Activated naive CD8-positive, alpha-beta T cell treated with anti-CD3 and anti-CD28 coated beads for 36 hours (primary cell): ENCODE results near the gene TMEM139. TPM values are rescaled to one million over a fixed set of nuclear protein-coding genes. Genes with fewer than 3 reads are reported as not detected.

ENCODE experiments used
- DNase-seq: peaks from one replicate; pipeline ENCODE4 v3.0.0; 2021
- H3K27ac Mint-ChIP-seq: one replicate; pipeline ENCODE4 v1.8.0; 2022; ENCODE audit warnings: mild to moderate bottlenecking, moderate library complexity, mixed read lengths
- H3K27me3 Mint-ChIP-seq: one replicate; pipeline ENCODE4 v1.8.0; 2022; ENCODE audit warnings: mild to moderate bottlenecking, mixed read lengths
- H3K36me3 Mint-ChIP-seq: one replicate; pipeline ENCODE4 v1.8.0; 2021; ENCODE audit warnings: mild to moderate bottlenecking, mixed read lengths
- H3K4me1 Mint-ChIP-seq: one replicate; pipeline ENCODE4 v1.8.0; 2021; ENCODE audit warnings: mixed read lengths
- H3K4me3 Mint-ChIP-seq: one replicate; pipeline ENCODE4 v1.8.0; 2022; ENCODE audit warnings: mild to moderate bottlenecking, moderate library complexity, mixed read lengths
- H3K9me3 Mint-ChIP-seq: one replicate; pipeline ENCODE4 v1.8.0; 2022; ENCODE audit warnings: mixed read lengths
- total RNA-seq, 2 experiments: library from RNA; stranded (reverse); gene quantifications; one replicate each; pipeline ENCODE4 v1.2.3, GENCODE V29; 2021

TMEM139 gene
- total RNA-seq, 2 experiments from 2014 or later, result 2.3 to 2.7 TPM

DNA sequence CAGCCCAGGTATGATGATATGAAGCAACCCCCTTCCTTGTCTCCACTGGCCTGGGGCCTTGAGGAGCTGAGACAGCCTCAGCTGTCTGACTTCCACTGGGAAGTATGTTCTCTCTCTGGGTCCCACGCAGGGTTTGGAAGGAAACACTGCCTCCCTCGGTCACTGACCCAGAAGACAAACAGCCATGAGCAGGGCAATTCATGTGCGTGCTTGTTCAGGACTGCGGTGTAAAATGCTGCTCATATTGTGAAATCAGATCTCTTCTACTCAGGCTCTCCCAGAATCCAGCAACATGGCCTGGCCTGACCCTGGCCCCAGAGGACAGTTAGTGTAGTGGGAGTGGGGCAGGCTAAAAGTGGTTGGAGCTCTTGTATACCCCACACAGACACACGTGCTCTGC lies 33.9 kb downstream of the TMEM139 start:
- H3K36me3 Mint-ChIP-seq, result no peaks in the 10 kb centered on the region

DNA sequence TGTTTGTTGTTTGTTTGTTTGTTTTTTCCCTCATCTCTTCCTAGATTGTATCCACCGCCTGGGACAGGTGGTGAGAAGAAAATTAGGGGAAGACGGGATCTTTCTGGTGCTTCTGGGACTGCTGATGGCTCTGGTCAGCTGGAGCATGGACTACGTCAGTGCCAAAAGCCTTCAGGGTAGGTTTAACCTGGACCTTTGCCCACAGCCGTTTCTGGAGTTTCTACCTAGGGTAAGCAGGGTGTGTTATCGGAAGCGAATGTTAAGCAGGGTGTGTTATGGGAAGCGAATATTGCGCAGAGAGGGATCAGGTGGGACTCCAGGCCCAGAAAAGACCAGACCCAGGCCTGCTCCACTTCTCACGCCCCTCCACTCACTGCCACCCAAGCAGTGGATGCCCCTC lies 35.9 kb downstream of the TMEM139 start:
- H3K9me3 Mint-ChIP-seq, result no peaks in the 10 kb centered on the region
- no peaks in the 10 kb centered on the region for H3K36me3 Mint-ChIP-seq
- no peak overlapping the region for H3K4me3 Mint-ChIP-seq
- no peak for DNase-seq
- peaks cover 4% of the 10 kb centered on the region for H3K4me1 Mint-ChIP-seq
- no peaks in the 10 kb centered on the region for H3K27me3 Mint-ChIP-seq
- no peak overlapping the region for H3K27ac Mint-ChIP-seq

More for the DNA sequence above, 33.9 kb downstream of the TMEM139 start:
- no peak overlapping the region for H3K27ac Mint-ChIP-seq
- H3K27me3 Mint-ChIP-seq, result no peaks in the 10 kb centered on the region
- H3K9me3 Mint-ChIP-seq, result no peaks in the 10 kb centered on the region
- DNase-seq, result no peak
- no peak overlapping the region for H3K4me3 Mint-ChIP-seq
- H3K4me1 Mint-ChIP-seq, result peaks cover 3% of the 10 kb centered on the region

DNA sequence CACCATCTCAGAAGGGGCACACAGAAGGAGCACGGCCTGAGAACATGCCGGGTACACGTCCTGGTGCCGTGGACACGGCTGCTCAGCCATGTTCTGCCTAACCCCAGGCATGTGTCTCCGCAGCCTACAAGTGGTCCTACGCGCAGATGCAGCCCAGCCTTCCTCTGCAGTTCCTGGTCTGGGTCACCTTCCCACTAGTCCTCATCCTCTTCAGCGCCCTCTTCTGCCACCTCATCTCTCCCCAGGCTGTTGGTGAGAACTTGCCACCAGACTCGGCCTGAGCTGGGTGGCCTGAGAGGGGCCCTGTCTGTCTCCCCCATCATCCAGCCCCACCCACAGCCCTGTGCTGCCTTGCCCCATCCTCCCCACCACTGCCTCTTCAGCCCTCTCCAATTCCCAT lies 36.5 kb downstream of the TMEM139 start:
- no peaks in the 10 kb centered on the region for H3K36me3 Mint-ChIP-seq

DNA sequence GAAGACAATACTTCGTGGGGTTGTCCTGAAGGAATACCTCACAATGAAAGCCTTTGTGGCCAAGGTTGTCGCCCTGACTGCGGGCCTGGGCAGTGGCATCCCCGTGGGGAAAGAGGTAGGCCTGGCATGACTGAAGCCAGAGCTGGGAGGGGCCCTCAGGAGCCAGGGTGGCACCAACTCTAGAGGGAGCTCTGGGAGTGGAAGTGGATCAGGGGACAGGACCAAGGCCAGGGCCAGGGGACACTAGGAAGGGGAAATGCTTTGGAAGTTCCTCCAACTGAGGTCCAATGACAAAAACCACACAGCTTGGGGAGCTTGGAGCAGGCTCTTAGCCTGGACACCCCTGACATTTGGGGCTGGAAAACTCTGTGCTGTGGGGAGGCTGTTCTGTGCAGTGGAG lies 37.0 kb downstream of the TMEM139 start:
- Mint-ChIP-seq H3K4me1 (peaks cover 4% of the 10 kb centered on the region), H3K36me3 (no peaks in the 10 kb centered on the region), H3K27ac (no peak overlapping the region), H3K9me3 (no peaks in the 10 kb centered on the region), H3K27me3 (no peaks in the 10 kb centered on the region), H3K4me3 (no peak overlapping the region)
- no peak for DNase-seq

More for the DNA sequence above, 36.5 kb downstream of the TMEM139 start:
- no peak overlapping the region for H3K4me3 Mint-ChIP-seq
- no peak overlapping the region for H3K27ac Mint-ChIP-seq
- peaks cover 4% of the 10 kb centered on the region for H3K4me1 Mint-ChIP-seq
- no peaks in the 10 kb centered on the region for H3K9me3 Mint-ChIP-seq
- H3K27me3 Mint-ChIP-seq, result no peaks in the 10 kb centered on the region
- no peak for DNase-seq

DNA sequence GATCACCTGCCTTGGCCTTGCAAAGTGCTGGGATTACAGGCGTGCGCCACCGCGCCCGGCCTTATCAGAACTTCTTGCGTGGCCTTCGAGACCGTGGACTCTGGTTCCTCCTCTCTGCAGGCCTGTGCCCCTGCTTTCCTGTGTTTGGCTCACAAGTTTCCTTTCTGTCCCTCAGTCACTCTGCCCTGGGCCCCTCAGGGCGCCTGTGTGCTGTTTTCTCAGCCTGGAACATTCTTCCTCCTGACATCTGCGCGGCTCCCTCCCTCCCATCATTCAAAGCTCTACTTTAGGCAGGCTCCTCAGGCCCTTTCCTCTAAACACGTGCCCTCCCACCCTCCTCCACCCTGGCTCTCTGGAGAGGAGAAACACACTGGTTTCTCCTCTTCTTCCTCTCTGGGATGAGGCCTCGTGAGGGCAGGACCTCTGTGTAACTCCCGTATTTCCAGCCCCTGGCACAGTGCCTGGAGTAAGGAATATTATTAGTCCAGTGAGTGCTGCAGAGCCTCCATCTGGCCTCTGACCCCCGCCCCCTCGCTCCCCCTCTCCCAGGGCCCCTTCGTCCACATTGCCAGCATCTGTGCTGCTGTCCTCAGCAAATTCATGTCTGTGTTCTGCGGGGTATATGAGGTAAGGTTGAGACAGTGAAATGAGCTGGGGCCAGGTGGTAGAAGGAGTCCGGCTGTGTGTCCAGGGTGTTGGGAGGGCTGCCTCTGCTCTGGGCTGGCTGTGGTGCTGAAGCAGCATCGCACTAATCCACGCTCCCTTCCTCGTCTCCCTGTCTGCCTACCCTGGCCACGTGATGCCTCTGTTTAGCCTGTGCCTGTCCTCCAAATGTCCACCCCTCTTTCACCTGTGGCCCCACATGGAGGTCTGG lies 38.2 kb downstream of the TMEM139 start:
- H3K27ac Mint-ChIP-seq, result no peak overlapping the region
- no peak overlapping the region for H3K4me3 Mint-ChIP-seq
- no peak for DNase-seq
- H3K36me3 Mint-ChIP-seq, result no peaks in the 10 kb centered on the region
- no peaks in the 10 kb centered on the region for H3K9me3 Mint-ChIP-seq
- H3K4me1 Mint-ChIP-seq, result peaks cover 4% of the 10 kb centered on the region
- H3K27me3 Mint-ChIP-seq, result no peaks in the 10 kb centered on the region

DNA sequence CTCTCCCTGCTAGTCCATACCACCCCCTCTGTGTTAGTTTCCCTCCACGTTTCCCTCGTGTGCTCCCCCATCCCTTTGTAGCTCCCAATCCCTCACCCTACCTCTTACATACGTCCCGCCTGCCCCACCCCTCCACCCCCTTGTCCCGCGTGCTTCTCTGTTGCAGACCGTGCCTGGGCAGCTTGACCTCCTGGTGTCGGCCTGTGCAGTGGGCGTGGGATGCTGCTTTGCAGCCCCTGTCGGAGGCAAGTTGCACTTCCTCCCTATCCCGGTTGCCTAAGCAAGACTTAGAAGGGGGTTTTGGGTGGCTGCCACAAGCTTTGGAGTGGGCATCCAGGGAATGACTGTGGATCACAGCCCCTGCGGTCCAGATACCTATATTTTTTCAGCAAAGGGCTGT lies 38.9 kb downstream of the TMEM139 start:
- H3K27ac Mint-ChIP-seq, result no peak overlapping the region
- DNase-seq, result no peak
- H3K27me3 Mint-ChIP-seq, result no peaks in the 10 kb centered on the region
- H3K4me3 Mint-ChIP-seq, result no peak overlapping the region
- H3K36me3 Mint-ChIP-seq, result no peaks in the 10 kb centered on the region
- H3K9me3 Mint-ChIP-seq, result no peaks in the 10 kb centered on the region
- peaks cover 4% of the 10 kb centered on the region for H3K4me1 Mint-ChIP-seq

DNA sequence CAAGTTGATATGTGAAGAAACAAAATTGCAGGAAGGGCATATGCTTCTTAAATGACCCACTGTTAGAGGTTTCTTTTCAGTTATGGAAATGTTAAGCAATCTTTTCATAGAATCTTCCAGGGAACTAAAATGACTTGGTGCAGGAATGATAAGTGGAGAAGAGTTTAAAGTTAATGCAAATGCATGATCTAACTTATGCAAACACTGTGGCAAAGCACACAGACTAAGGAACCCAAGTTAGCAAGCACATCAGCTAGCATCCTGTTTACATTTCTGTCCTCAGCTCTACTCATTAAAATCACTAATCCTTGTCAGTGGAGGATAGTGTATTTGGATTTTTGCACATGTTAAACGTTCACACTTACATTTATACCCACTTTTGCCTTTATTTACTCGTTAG lies 40.5 kb downstream of the TMEM139 start:
- DNase-seq, result no peak
- no peaks in the 10 kb centered on the region for H3K36me3 Mint-ChIP-seq
- peaks cover 4% of the 10 kb centered on the region for H3K4me1 Mint-ChIP-seq
- H3K9me3 Mint-ChIP-seq, result no peaks in the 10 kb centered on the region
- no peaks in the 10 kb centered on the region for H3K27me3 Mint-ChIP-seq
- H3K27ac Mint-ChIP-seq, result no peak overlapping the region
- H3K4me3 Mint-ChIP-seq, result no peak overlapping the region

DNA sequence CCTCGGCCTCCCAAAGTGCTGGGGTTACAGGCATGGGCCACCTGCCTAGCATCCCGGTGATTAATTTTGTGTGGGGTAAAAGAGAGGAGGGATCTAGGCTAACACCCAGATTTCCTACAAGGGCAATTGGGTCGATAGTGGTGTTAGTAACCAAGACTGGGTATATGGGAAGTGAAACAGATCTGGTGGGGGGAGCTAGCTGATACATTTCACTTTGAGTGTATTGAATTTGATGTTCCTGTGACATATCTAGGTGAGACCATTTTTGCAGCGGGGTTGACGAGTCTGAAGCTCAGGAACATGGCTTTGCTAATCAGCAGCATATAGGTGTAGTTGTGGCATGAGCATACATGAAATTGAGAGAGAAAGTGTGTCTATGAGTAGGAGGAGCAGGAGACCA lies 43.1 kb downstream of the TMEM139 start:
- Mint-ChIP-seq H3K9me3 (no peaks in the 10 kb centered on the region), H3K27me3 (no peaks in the 10 kb centered on the region), H3K36me3 (no peaks in the 10 kb centered on the region), H3K27ac (no peak overlapping the region), H3K4me3 (no peak overlapping the region), H3K4me1 (peaks cover 4% of the 10 kb centered on the region)
- no peak for DNase-seq

DNA sequence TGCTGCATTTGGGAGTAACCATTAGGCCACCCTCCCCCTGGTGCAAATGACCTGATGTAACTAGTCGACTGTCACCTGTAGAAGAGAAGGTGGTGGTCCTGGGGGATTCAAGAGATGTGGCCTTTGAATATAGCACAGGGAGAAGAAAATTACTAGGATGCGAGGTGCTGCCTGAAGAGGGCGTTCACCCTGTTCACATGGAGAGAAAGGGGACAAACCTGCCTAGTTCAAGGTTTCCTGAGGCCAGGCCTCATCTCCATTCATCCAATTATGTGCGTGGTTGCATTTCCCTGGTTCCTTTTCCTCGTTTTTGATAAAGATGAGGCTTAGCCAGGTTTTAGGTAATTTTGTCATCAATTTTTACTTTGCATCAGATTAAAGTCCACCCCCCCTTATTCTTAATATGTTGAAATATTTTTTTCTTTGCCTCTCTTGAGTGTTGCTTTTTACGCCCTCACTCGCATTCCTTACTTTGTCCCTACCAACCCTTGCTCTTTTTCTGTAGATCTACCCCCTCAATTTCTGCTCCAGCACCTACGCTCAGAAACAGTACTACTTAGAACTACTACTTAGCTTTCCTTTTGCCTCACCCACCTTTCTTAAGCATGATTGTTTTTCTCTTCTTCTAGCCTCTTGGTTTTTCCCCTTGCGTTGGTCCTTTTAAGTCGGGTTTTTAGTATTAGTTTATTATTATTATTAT lies 44.9 kb downstream of the TMEM139 start:
- H3K9me3 Mint-ChIP-seq, result no peaks in the 10 kb centered on the region

DNA sequence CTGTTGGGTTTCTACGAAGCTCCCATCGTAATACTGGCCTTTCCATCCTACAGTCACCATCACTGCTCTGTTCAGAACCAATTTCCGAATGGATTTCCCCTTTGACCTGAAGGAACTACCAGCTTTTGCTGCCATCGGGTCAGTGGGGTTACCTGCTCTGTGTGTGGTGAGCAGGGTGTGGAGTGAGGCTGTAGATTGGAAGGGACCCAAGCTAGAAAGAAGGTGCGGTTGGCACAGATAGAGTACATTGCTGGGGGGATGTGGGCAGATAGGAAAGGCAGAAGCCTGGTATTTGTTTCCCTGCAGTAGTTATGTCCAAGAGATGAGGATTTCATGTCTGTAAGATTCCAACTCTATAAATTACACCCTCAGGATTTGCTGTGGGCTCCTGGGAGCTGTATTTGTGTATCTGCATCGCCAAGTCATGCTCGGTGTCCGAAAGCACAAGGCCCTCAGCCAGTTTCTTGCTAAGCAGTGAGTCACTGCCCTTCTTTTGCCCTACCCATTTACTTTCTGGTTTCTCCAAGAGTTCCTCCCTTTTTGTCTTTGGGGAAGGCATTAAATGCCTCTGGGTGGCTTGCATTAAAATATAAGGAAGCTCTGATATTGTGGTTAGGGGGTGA lies 46.5 kb downstream of the TMEM139 start:
- Mint-ChIP-seq H3K4me1 (no peaks in the 10 kb centered on the region), H3K27ac (no peak overlapping the region), H3K27me3 (peaks cover 4% of the 10 kb centered on the region), H3K36me3 (no peaks in the 10 kb centered on the region), H3K4me3 (no peak overlapping the region), H3K9me3 (no peaks in the 10 kb centered on the region)
- no peak for DNase-seq

More for the DNA sequence above, 44.9 kb downstream of the TMEM139 start:
- H3K4me3 Mint-ChIP-seq, result no peak overlapping the region
- DNase-seq, result no peak
- H3K4me1 Mint-ChIP-seq, result peaks cover 4% of the 10 kb centered on the region
- H3K27me3 Mint-ChIP-seq, result no peaks in the 10 kb centered on the region
- H3K36me3 Mint-ChIP-seq, result no peaks in the 10 kb centered on the region
- no peak overlapping the region for H3K27ac Mint-ChIP-seq

DNA sequence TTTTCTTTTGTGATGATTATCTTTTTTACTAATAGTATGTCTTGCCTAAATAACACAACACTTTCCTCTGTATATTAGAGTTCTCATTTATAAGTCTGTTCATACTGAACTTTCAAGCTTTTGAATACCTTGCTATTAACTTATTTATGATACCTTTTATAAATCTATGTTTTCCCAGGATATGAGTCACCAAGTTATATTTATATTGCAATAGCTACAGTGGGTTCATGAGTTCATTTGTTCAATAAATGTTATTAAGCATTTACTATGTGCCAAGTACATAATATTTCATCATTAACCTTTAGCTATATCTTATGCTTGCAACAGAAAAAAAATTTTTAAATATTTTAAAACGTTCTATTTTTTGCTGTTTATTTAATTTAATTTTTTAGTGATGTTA lies 49.5 kb downstream of the TMEM139 start:
- Mint-ChIP-seq H3K27ac (no peak overlapping the region), H3K36me3 (no peaks in the 10 kb centered on the region), H3K4me3 (no peak overlapping the region), H3K4me1 (no peaks in the 10 kb centered on the region), H3K9me3 (no peaks in the 10 kb centered on the region), H3K27me3 (peaks cover 4% of the 10 kb centered on the region)
- DNase-seq, result no peak

DNA sequence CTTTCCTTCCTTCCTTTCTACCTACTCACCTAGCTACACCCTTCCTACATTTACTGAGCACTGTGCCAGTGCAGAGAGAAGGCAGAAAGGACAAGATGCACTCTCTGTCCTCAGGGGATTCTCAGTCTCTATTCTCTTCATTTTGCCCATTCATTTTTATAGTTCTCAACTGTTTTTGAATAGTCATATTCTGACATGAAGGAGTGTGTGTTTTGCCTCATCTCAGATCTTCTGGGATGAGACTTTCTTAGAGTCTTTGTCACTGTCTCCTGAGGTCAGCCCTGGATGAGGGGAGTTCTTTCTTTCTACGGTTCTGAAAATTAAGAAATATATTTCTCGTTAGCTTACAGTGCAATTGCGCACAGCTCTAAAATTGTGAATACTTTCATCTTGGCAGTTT lies 52.5 kb downstream of the TMEM139 start:
- Mint-ChIP-seq H3K4me1 (no peaks in the 10 kb centered on the region), H3K9me3 (no peaks in the 10 kb centered on the region), H3K36me3 (no peaks in the 10 kb centered on the region), H3K27ac (no peak overlapping the region), H3K27me3 (peaks cover 4% of the 10 kb centered on the region), H3K4me3 (no peak overlapping the region)
- DNase-seq, result no peak

Other genes starting within 250 kb of the TMEM139 start
- not detected for gene OR6V1, start 232.6 kb upstream of the TMEM139 start, total RNA-seq
- not detected for gene PIP, start 152.9 kb upstream of the TMEM139 start, total RNA-seq
- not detected for gene TAS2R39, start 101.5 kb upstream of the TMEM139 start, total RNA-seq
- gene TAS2R40, start 62.9 kb upstream of the TMEM139 start, total RNA-seq, result not detected
- 100 to 1,000 TPM; 136 to 137 TPM for gene GSTK1, start 21.5 kb upstream of the TMEM139 start, total RNA-seq
- 10 to 100 TPM; 71.8 to 79.7 TPM for gene CASP2, start 3.4 kb downstream of the TMEM139 start, total RNA-seq
- under 1 TPM in 1 of 2 experiments, not detected in 1; 0.06 TPM for gene CLCN1, start 31.2 kb downstream of the TMEM139 start, total RNA-seq
- 1 to 10 TPM; 1.7 to 2.0 TPM for gene FAM131B, start 77.8 kb downstream of the TMEM139 start, total RNA-seq
- gene ZYX, start 96.4 kb downstream of the TMEM139 start, total RNA-seq, result 100 to 1,000 TPM; 116 to 118 TPM
- gene EPHA1, start 123.9 kb downstream of the TMEM139 start, total RNA-seq, result 1 to 10 TPM; 2.3 to 3.4 TPM
- not detected for gene TAS2R60, start 158.5 kb downstream of the TMEM139 start, total RNA-seq
- not detected for gene TAS2R41, start 192.9 kb downstream of the TMEM139 start, total RNA-seq